SK-N-SH (cell line): ENCODE data around the gene PTPRG. TPM values are rescaled to one million over a fixed set of nuclear protein-coding genes. Genes with fewer than 3 reads are reported as not detected.

Source experiments
- CTCF ChIA-PET: fragments of 300-600, 350-600 bp; formaldehyde crosslinking; extraction: SDS; loops from one replicate; lab custom pipeline; 2021; lab: Yijun Ruan, JAX
- POLR2A ChIA-PET: fragments of 350-600 bp; sonication (Branson Sonifier 250); formaldehyde crosslinking; extraction: SDS; loops from one replicate; lab custom pipeline; 2020; ENCODE audit warnings: antibody characterized with exemption, inconsistent platforms; lab: Yijun Ruan, JAX
- DNase-seq: peaks from one replicate; pipeline ENCODE4 v3.0.0; 2012
- H2AFZ ChIP-seq: fragments of 200-600 bp; sonication (generic); 2 replicates; pipeline ENCODE4 v1.8.1; 2016; ENCODE audit warnings: antibody characterized with exemption, mild to moderate bottlenecking, low read depth
- H3F3A ChIP-seq: fragments of 200-600 bp; sonication (generic); replicated peaks from 2 replicates; pipeline ENCODE3; 2016; ENCODE audit warnings: antibody characterized with exemption, mild to moderate bottlenecking; ENCODE audit not compliant: insufficient read depth
- H3K27ac ChIP-seq, 2 experiments: fragments of 200-500 bp in 1 of 2; fragments of 200-600 bp in 1 of 2; sonication (Bioruptor generic) in 1 of 2; sonication (generic), shearing (Covaris generic) in 1 of 2; 2 replicates each; pipeline versions ENCODE4 v1.5.1 to v1.6.1; 2014 to 2016; ENCODE audit warnings: low read depth in 2 of 2, inconsistent platforms in 1 of 2, low read length in 1 of 2, mild to moderate bottlenecking in 1 of 2, mixed read lengths in 1 of 2
- H3K27me3 ChIP-seq: fragments of 200-600 bp; sonication (generic), shearing (Covaris generic); 2 replicates; pipeline ENCODE4 v1.6.1; 2016; ENCODE audit warnings: mixed run types; ENCODE audit not compliant: insufficient read depth
- H3K36me3 ChIP-seq, 2 experiments: fragments of 200-500 bp in 1 of 2; fragments of 200-600 bp in 1 of 2; sonication (Bioruptor generic) in 1 of 2; sonication (generic) in 1 of 2; replicated peaks in 1 of 2; 2 replicates each; pipeline versions ENCODE3 to v1.5.1; 2014 to 2016; ENCODE audit warnings: low read length in 1 of 2, mild to moderate bottlenecking in 1 of 2; ENCODE audit not compliant: insufficient read depth in 2 of 2, control insufficient read depth in 1 of 2
- H3K4me1 ChIP-seq, 2 experiments: fragments of 200-500 bp in 1 of 2; fragments of 200-600 bp in 1 of 2; sonication (Bioruptor generic) in 1 of 2; sonication (generic), shearing (Covaris generic) in 1 of 2; 2 replicates each; pipeline versions ENCODE4 v1.5.1 to v1.6.1; 2014 to 2016; ENCODE audit warnings: low read depth in 1 of 2, low read length in 1 of 2, mixed run types in 1 of 2; ENCODE audit not compliant: insufficient read depth in 2 of 2, control insufficient read depth in 1 of 2
- H3K4me2 ChIP-seq: fragments of 200-600 bp; sonication (generic), shearing (Covaris generic); 2 replicates; pipeline ENCODE4 v1.6.1; 2017; ENCODE audit warnings: mixed run types
- H3K4me3 ChIP-seq, 2 experiments: fragments of 200-500 bp in 1 of 2; fragments of 200-600 bp in 1 of 2; sonication (Bioruptor generic) in 1 of 2; sonication (generic), shearing (Covaris generic) in 1 of 2; 2 replicates each; pipeline versions ENCODE4 v1.5.1 to v1.8.1; 2014 to 2016; ENCODE audit warnings: low read depth in 2 of 2, inconsistent platforms in 1 of 2, low read length in 1 of 2, mild to moderate bottlenecking in 1 of 2, mixed read lengths in 1 of 2, moderate library complexity in 1 of 2
- H3K79me2 ChIP-seq: fragments of 200-600 bp; sonication (generic); 2 replicates; pipeline ENCODE4 v1.8.1; 2017; ENCODE audit warnings: mild to moderate bottlenecking; ENCODE audit not compliant: insufficient read depth
- H3K9ac ChIP-seq: fragments of 200-600 bp; sonication (generic); 2 replicates; pipeline ENCODE4 v1.6.1; 2017; ENCODE audit warnings: mixed run types
- H3K9me2 ChIP-seq: fragments of 200-600 bp; sonication (generic); 2 replicates; pipeline ENCODE4 v1.6.1; 2017; ENCODE audit warnings: mixed run types
- H3K9me3 ChIP-seq: fragments of 200-600 bp; sonication (generic); 2 replicates; pipeline ENCODE4 v1.6.1; 2017; ENCODE audit warnings: mixed run types, mild to moderate bottlenecking, moderate library complexity
- H4K20me1 ChIP-seq: fragments of 200-600 bp; sonication (generic); 2 replicates; pipeline ENCODE4 v1.6.1; 2017; ENCODE audit warnings: mild to moderate bottlenecking, mixed run types; ENCODE audit not compliant: insufficient read depth
- CHD2 ChIP-seq: fragments of 150-350 bp; IDR thresholded peaks from 2 replicates; pipeline ENCODE4 v1.6.1; 2018; ENCODE audit warnings: low read length; ENCODE audit not compliant: partially characterized antibody
- FOSL2 ChIP-seq: IDR thresholded peaks from 2 replicates; pipeline ENCODE4 v1.4.0; 2012; ENCODE audit warnings: low read depth, mild to moderate bottlenecking, moderate library complexity, borderline replicate concordance
- FOXJ3 ChIP-seq: sonication (generic); formaldehyde crosslinking; IDR thresholded peaks from 2 replicates; pipeline ENCODE4 v1.5.1; 2020; ENCODE audit warnings: mild to moderate bottlenecking, missing genetic modification reagents
- GATA2 ChIP-seq: sonication (generic); formaldehyde crosslinking; IDR thresholded peaks from 2 replicates; pipeline ENCODE4 v1.5.0; 2020; ENCODE audit warnings: mild to moderate bottlenecking, missing genetic modification reagents
- MXI1 ChIP-seq: IDR thresholded peaks from 2 replicates; pipeline ENCODE4 v1.6.1; 2012; ENCODE audit warnings: mild to moderate bottlenecking, low read depth, low read length, improper control_type of control experiment
- NFIC ChIP-seq: IDR thresholded peaks from 2 replicates; pipeline ENCODE4 v1.4.0; 2012; ENCODE audit warnings: borderline replicate concordance
- POLR2AphosphoS5 ChIP-seq: IDR thresholded peaks from 2 replicates; pipeline ENCODE4 v1.6.1; 2012; ENCODE audit warnings: low read depth, low read length
- RAD21 ChIP-seq: IDR thresholded peaks from 2 replicates; pipeline ENCODE4 v1.6.1; 2012; ENCODE audit warnings: mild to moderate bottlenecking, low read length
- RCOR1 ChIP-seq: fragments of 150-350 bp; IDR thresholded peaks from 2 replicates; pipeline ENCODE4 v1.6.1; 2017; ENCODE audit warnings: antibody characterized with exemption, low read length
- RFX5 ChIP-seq: IDR thresholded peaks from 2 replicates; pipeline ENCODE4 v1.6.1; 2012; ENCODE audit warnings: mild to moderate bottlenecking, improper control_type of control experiment, low read length
- RXRA ChIP-seq: IDR thresholded peaks from 2 replicates; pipeline ENCODE4 v1.4.0; 2012; ENCODE audit warnings: low read depth, mild to moderate bottlenecking, borderline replicate concordance
- SIN3A ChIP-seq: IDR thresholded peaks from 2 replicates; pipeline ENCODE4 v1.6.1; 2012; ENCODE audit warnings: low read depth, mild to moderate bottlenecking, low read length, moderate library complexity, borderline replicate concordance
- TCF12 ChIP-seq: IDR thresholded peaks from 2 replicates; pipeline ENCODE4 v1.4.0; 2012
- TEAD4 ChIP-seq: IDR thresholded peaks from 2 replicates; pipeline ENCODE4 v1.4.0; 2012; ENCODE audit warnings: mild to moderate bottlenecking, borderline replicate concordance; ENCODE audit not compliant: insufficient read depth
- YY1 ChIP-seq: IDR thresholded peaks from 2 replicates; pipeline ENCODE4 v1.4.0; 2012; ENCODE audit warnings: low read depth, mild to moderate bottlenecking
- WGBS: methylation state at CpG from one replicate; pipeline ENCODE4 v1.1.6; 2017; ENCODE audit warnings: low lambda C conversion rate; 5-methylcytosine and 5-hydroxymethylcytosine counted together
- polyA plus RNA-seq, 3 experiments: library from polyadenylated mRNA; depleted of rRNA; stranded (reverse); fragments of >200 nt; gene quantifications; 2 replicates each; pipeline ENCODE4 v1.2.3, GENCODE V29; 2012
- TF ChIP-seq, protein P1 (sequence below): IDR thresholded peaks from 2 replicates; pipeline ENCODE4 v1.4.0; 2012; ENCODE audit warnings: low read depth
- TF ChIP-seq, protein P2 (sequence below): IDR thresholded peaks from 2 replicates; pipeline ENCODE4 v1.6.1; 2012; ENCODE audit warnings: mild to moderate bottlenecking, low read depth, low read length, moderate library complexity
- TF ChIP-seq, protein P3 (sequence below): IDR thresholded peaks from 2 replicates; pipeline ENCODE4; 2012
- TF ChIP-seq, protein P4 (sequence below): fragments of 200-600 bp; sonication (generic); IDR thresholded peaks from 2 replicates; pipeline ENCODE4 v1.6.1; 2017; ENCODE audit warnings: antibody characterized with exemption, mild to moderate bottlenecking, moderate library complexity

The PTPRG gene
- polyA plus RNA-seq, 1 of the 3 experiments (the other 2 are of a cell fraction), result 14.1 TPM

DNA sequence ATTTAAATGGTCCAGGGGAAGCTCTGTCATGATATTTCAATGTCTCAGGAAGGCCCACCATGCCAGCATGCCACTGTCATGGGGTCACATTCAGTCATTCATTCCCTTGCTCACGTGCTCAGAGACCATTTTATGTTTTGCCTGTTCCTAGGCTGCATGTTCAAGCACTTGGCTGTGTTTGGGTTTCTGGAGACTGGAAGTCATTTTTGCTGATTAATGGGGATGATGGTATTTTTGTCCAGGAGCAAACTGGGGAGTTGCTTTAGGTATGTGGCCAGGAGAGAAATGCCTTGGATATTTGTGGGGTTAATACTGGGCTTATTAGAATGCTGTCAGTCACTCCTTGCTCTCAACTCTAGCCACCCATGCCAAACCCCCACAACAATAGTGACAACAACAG is 303.5 kb downstream of the PTPRG start:
- Histone ChIP-seq H3K4me1 (no peaks in the 10 kb centered on the region), H3K9me2 (no peaks in the 10 kb centered on the region)

DNA sequence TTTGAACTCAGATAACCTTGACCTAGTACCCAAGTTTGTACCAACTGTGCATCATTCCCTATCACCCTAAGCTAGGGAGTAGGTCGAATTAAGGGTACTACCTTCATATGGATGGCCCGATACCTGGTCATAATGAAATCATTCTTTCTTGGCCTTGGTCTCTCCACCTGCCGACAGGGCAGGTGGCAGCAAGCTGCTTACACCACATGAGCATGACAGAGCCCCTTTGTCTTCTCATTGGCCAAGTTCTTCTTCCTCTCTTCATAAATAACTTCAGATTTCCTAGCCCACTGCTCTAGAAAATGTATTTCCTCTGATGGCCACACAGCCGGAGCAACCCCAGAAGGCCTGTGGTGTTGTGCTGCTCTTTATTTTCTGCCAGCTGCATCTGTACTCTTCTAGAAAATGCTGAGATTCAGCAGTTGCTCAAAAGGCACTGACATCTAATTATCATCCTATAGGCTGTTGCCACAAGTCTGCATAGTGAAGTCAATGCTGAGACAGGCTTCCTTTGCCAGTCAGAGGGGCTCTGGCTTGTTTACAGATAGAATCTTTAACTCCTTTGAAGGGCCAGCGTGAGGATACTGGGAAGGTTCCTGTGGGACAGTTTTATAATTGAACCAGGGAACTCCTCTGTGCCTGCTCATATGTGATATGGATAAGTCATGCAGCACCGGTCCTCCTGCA is 304.2 kb downstream of the PTPRG start:
- Histone ChIP-seq H3K9me2 (no peaks in the 10 kb centered on the region), H3K4me2 (no peak overlapping the region), H2AFZ (no peak overlapping the region), H3K27me3 (no peaks in the 10 kb centered on the region), H3K36me3 (no peaks in the 10 kb centered on the region), H3K4me1 (no peaks in the 10 kb centered on the region), H3K9ac (no peak overlapping the region), H3F3A (no peaks in the 10 kb centered on the region), H3K9me3 (no peaks in the 10 kb centered on the region), H4K20me1 (no peaks in the 10 kb centered on the region), H3K27ac (no peak overlapping the region), H3K4me3 (no peak overlapping the region), H3K79me2 (peaks cover 7% of the 10 kb centered on the region)
- ChIA-PET CTCF (interaction anchor here (0.5 to 2.1 kb wide), 4 partner anchors 37 to 323 kb away, joined by 3 to 8 read pairs (median 3); no protein-coding TSS in a partner anchor), POLR2A (no interaction called here)
- 88% methylated on average over 6 of the region's 6 CpGs for WGBS
- no peak for DNase-seq
- TF ChIP-seq, protein P1, sequence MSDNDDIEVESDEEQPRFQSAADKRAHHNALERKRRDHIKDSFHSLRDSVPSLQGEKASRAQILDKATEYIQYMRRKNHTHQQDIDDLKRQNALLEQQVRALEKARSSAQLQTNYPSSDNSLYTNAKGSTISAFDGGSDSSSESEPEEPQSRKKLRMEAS, result no peak
- TF ChIP-seq, protein P2, sequence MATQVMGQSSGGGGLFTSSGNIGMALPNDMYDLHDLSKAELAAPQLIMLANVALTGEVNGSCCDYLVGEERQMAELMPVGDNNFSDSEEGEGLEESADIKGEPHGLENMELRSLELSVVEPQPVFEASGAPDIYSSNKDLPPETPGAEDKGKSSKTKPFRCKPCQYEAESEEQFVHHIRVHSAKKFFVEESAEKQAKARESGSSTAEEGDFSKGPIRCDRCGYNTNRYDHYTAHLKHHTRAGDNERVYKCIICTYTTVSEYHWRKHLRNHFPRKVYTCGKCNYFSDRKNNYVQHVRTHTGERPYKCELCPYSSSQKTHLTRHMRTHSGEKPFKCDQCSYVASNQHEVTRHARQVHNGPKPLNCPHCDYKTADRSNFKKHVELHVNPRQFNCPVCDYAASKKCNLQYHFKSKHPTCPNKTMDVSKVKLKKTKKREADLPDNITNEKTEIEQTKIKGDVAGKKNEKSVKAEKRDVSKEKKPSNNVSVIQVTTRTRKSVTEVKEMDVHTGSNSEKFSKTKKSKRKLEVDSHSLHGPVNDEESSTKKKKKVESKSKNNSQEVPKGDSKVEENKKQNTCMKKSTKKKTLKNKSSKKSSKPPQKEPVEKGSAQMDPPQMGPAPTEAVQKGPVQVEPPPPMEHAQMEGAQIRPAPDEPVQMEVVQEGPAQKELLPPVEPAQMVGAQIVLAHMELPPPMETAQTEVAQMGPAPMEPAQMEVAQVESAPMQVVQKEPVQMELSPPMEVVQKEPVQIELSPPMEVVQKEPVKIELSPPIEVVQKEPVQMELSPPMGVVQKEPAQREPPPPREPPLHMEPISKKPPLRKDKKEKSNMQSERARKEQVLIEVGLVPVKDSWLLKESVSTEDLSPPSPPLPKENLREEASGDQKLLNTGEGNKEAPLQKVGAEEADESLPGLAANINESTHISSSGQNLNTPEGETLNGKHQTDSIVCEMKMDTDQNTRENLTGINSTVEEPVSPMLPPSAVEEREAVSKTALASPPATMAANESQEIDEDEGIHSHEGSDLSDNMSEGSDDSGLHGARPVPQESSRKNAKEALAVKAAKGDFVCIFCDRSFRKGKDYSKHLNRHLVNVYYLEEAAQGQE, result no peak
- TF ChIP-seq, protein P3, sequence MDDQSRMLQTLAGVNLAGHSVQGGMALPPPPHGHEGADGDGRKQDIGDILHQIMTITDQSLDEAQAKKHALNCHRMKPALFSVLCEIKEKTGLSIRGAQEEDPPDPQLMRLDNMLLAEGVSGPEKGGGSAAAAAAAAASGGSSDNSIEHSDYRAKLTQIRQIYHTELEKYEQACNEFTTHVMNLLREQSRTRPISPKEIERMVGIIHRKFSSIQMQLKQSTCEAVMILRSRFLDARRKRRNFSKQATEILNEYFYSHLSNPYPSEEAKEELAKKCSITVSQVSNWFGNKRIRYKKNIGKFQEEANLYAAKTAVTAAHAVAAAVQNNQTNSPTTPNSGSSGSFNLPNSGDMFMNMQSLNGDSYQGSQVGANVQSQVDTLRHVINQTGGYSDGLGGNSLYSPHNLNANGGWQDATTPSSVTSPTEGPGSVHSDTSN, result no peak
- TF ChIP-seq RFX5, result no peak
- TF ChIP-seq RAD21, result no peak
- TF ChIP-seq YY1, result no peak
- no peak for TF ChIP-seq POLR2AphosphoS5
- TF ChIP-seq TCF12, result no peak
- no peak for TF ChIP-seq TEAD4
- TF ChIP-seq, protein P4, sequence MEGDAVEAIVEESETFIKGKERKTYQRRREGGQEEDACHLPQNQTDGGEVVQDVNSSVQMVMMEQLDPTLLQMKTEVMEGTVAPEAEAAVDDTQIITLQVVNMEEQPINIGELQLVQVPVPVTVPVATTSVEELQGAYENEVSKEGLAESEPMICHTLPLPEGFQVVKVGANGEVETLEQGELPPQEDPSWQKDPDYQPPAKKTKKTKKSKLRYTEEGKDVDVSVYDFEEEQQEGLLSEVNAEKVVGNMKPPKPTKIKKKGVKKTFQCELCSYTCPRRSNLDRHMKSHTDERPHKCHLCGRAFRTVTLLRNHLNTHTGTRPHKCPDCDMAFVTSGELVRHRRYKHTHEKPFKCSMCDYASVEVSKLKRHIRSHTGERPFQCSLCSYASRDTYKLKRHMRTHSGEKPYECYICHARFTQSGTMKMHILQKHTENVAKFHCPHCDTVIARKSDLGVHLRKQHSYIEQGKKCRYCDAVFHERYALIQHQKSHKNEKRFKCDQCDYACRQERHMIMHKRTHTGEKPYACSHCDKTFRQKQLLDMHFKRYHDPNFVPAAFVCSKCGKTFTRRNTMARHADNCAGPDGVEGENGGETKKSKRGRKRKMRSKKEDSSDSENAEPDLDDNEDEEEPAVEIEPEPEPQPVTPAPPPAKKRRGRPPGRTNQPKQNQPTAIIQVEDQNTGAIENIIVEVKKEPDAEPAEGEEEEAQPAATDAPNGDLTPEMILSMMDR, result no peak
- TF ChIP-seq SIN3A, result no peak

More for the DNA sequence above, 303.5 kb downstream of the PTPRG start:
- H2AFZ ChIP-seq, result no peak overlapping the region
- ChIA-PET POLR2A (no interaction called here), CTCF (interaction anchor here (0.8 to 2.1 kb wide), 3 partner anchors 72 to 324 kb away, joined by 3 to 8 read pairs (median 4); no protein-coding TSS in a partner anchor)
- no peak overlapping the region for H3K27ac ChIP-seq
- no peak for DNase-seq
- no peak overlapping the region for H3K9ac ChIP-seq
- H3K36me3 ChIP-seq, result no peaks in the 10 kb centered on the region
- no peaks in the 10 kb centered on the region for H3K27me3 ChIP-seq
- no peak overlapping the region for H3K4me2 ChIP-seq
- H3K4me3 ChIP-seq, result no peak overlapping the region
- WGBS, result 88% methylated on average over 1 of the region's 1 CpG
- TF ChIP-seq MXI1 (no peak), GATA2 (CRISPR knock-in tag) (no peak), RFX5 (no peak), CHD2 (no peak), RAD21 (no peak), TCF12 (no peak), RXRA (no peak), FOXJ3 (CRISPR knock-in tag) (no peak), RCOR1 (no peak), NFIC (no peak), POLR2AphosphoS5 (no peak), FOSL2 (no peak), TEAD4 (no peak)
- TF ChIP-seq, protein P4, result no peak
- TF ChIP-seq, all 33 proteins: peak for 0
- H3K79me2 ChIP-seq, result peaks cover 7% of the 10 kb centered on the region; the same call in 1 of the 2 replicates
- peaks cover 2% of the 10 kb centered on the region; the same call in 1 of the 2 replicates for H3K9me3 ChIP-seq
- no peaks in the 10 kb centered on the region for H4K20me1 ChIP-seq
- no peaks in the 10 kb centered on the region for H3F3A ChIP-seq
